HG02973 (cell line): ENCODE measurements around the gene PRKCE.

Source experiments
- ATAC-seq: cut with Tn5 transposase; IDR thresholded peaks from one replicate; pipeline ENCODE4 v1.9.1; 2021; ENCODE audit warnings: moderate library complexity; ENCODE audit not compliant: unreplicated experiment

Gene PRKCE

DNA sequence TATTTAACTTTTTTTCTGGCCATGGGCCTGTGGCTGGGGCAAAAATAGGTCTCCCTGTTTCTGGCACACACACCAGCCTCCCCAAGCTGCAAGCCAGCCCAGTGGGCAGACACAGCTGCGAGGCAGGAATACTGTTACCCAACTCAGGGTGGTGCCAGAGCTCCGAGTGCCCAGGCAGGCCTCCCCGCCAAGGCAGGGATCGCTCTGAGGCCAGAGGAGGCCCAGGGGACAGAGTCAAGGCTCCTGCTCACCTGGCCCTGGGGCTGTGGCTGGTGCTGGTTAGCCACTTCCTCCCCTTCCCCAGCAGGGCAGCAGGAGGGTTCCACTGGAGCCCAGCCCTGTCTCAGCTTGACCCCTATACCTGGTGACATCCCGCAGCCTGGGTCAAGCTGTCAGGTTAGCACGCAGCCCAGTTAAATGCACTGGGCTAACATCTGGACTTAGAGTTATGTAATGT lies 578.7 kb downstream of the PRKCE start:
- ATAC-seq: peak; percentile 31

- ATAC-seq: no peak
Observed at GRCh38 chr2:46230677-46231425, 579.4 kb downstream of the PRKCE start.

GRCh38 chr2:46231721-46232120 lies 580.2 kb downstream of the PRKCE start:
- ATAC-seq: no peak

- ATAC-seq: no peak
Observed at GRCh38 chr2:46232860-46233259, 581.4 kb downstream of the PRKCE start.

GRCh38 chr2:46236006-46236875 lies 584.8 kb downstream of the PRKCE start:
- no peak for ATAC-seq

GRCh38 chr2:46236876-46237859 lies 585.7 kb downstream of the PRKCE start:
- ATAC-seq: no peak
